Ishikawa (cell line): ENCODE data around the gene PGK2.

Experiments
- CEBPB ChIP-seq: IDR thresholded peaks from 2 replicates; pipeline ENCODE4 v1.6.1; 2012
- CREB1 ChIP-seq: IDR thresholded peaks from 2 replicates; pipeline ENCODE4 v1.6.1; 2012; ENCODE audit warnings: low read depth
- FOXM1 ChIP-seq: IDR thresholded peaks from 2 replicates; pipeline ENCODE4 v1.6.1; 2012; ENCODE audit warnings: low read depth, borderline replicate concordance
- TAF1 ChIP-seq: IDR thresholded peaks from 2 replicates; pipeline ENCODE4 v1.6.1; 2012; ENCODE audit warnings: low read depth, mild to moderate bottlenecking
- TEAD4 ChIP-seq: IDR thresholded peaks from 2 replicates; pipeline ENCODE4 v1.6.1; 2012
- YY1 ChIP-seq: IDR thresholded peaks from 2 replicates; pipeline ENCODE4 v1.6.1; 2012; ENCODE audit warnings: low read depth
- TF ChIP-seq, protein P1 (sequence below): IDR thresholded peaks from 2 replicates; pipeline ENCODE4 v1.6.1; 2012

Gene PGK2

DNA sequence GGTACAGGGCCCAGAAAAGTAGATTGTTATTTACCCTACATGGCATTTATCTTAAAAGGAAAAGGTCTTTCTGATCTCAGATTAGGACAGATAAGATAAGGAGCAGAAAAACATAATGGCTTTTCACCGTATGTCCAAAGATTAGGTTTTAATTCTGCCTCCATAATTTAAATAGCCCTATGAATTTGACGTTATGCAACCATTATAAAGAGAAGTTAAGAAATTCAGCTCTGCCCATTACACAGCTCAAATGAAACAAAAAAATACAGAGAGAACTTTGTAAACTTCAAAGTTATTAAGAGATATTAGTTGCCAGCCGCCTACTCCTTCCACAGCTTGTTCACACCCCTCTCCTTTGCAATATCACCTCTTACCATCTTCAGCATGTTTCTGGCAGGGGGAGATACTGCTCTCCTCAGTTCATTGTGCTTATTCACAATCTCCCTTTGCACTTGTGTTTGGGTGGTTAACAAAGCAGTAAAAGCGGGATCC is 51.0 kb downstream of the PGK2 start:
- TF ChIP-seq, protein P1, sequence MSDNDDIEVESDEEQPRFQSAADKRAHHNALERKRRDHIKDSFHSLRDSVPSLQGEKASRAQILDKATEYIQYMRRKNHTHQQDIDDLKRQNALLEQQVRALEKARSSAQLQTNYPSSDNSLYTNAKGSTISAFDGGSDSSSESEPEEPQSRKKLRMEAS: no peak
- TF ChIP-seq CEBPB (no peak), TEAD4 (no peak), YY1 (no peak), TAF1 (no peak), FOXM1 (no peak), CREB1 (no peak)
